SK-N-MC (cell line): ENCODE results near the gene EPHB4.
"Not testable (repeated sequence)": the region's sequence is repeated elsewhere in the genome, so short reads cannot be mapped to it uniquely, and the experiment has no call there.

Source experiments
- EZH2 ChIP-seq: fragments of 200-600 bp; sonication (generic); IDR thresholded peaks from one replicate; pipeline ENCODE4 v1.6.1; 2017; ENCODE audit warnings: antibody characterized with exemption
- POLR2AphosphoS5 ChIP-seq: IDR thresholded peaks from 2 replicates; pipeline ENCODE4 v1.6.1; 2012; ENCODE audit warnings: mild to moderate bottlenecking, low read depth, low read length, borderline replicate concordance

GRCh38 chr7:100816515-100816914 lies 10.8 kb downstream of the EPHB4 start:
- not testable (repeated sequence) for TF ChIP-seq EZH2, POLR2AphosphoS5
